Suprapubic skin (tissue), 3 donors: ENCODE measurements around the gene ZACN.

Source experiments
- POLR2A ChIP-seq, 2 donors: fragments of 450-650 bp; IDR thresholded peaks; one replicate each; pipeline ENCODE4 v1.6.1; 2017; ENCODE audit warnings: antibody characterized with exemption in 2 of 2, mild to moderate bottlenecking in 2 of 2, moderate library complexity in 2 of 2
- TF ChIP-seq, protein P1 (sequence below), 2 donors: fragments of 200-600 bp in 1 of 2; fragments of 450-650 bp in 1 of 2; sonication (generic) in 1 of 2; IDR thresholded peaks; one replicate each; pipeline ENCODE4 v1.5.1; 2016 to 2019; ENCODE audit warnings: antibody characterized with exemption in 2 of 2, mild to moderate bottlenecking in 1 of 2, moderate library complexity in 1 of 2

GRCh38 chr17:76072148-76072858, 6.7 kb upstream of the ZACN start, which contains the start of gene SRP68:
- TF ChIP-seq POLR2A (IDR thresholded peaks at IDR 0.05), result peak in 1 of 2 donors; percentile 62
- TF ChIP-seq, protein P1, sequence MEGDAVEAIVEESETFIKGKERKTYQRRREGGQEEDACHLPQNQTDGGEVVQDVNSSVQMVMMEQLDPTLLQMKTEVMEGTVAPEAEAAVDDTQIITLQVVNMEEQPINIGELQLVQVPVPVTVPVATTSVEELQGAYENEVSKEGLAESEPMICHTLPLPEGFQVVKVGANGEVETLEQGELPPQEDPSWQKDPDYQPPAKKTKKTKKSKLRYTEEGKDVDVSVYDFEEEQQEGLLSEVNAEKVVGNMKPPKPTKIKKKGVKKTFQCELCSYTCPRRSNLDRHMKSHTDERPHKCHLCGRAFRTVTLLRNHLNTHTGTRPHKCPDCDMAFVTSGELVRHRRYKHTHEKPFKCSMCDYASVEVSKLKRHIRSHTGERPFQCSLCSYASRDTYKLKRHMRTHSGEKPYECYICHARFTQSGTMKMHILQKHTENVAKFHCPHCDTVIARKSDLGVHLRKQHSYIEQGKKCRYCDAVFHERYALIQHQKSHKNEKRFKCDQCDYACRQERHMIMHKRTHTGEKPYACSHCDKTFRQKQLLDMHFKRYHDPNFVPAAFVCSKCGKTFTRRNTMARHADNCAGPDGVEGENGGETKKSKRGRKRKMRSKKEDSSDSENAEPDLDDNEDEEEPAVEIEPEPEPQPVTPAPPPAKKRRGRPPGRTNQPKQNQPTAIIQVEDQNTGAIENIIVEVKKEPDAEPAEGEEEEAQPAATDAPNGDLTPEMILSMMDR (IDR thresholded peaks at IDR 0.05), result no peak
